ENCODE data around the gene GATB.

- TF ChIP-seq ATF2 (tag by site-specific recombination; IDR thresholded peaks at IDR 0.05; ENCODE audit: low read depth), result no peak
- no peak for TF ChIP-seq ZNF423 (tag by site-specific recombination; IDR thresholded peaks at IDR 0.05)
- TF ChIP-seq CTCF (tag by site-specific recombination; IDR thresholded peaks at IDR 0.05), result 0 out of 2 replicates have a peak, but pooled peaks have one; percentile 54
- TF ChIP-seq ZNF169 (tag by site-specific recombination; IDR thresholded peaks at IDR 0.05), result no peak
- no peak for TF ChIP-seq ZNF292 (tag by site-specific recombination; IDR thresholded peaks at IDR 0.05; ENCODE audit: borderline replicate concordance, low read depth)
- no peak for TF ChIP-seq ZSCAN16 (tag by site-specific recombination; IDR thresholded peaks at IDR 0.05)
- TF ChIP-seq ZNF530 (tag by site-specific recombination; IDR thresholded peaks at IDR 0.05; ENCODE audit: low read depth), result no peak
- TF ChIP-seq ZNF2 (tag by site-specific recombination; IDR thresholded peaks at IDR 0.05), result no peak
- peak; percentile 69 for TF ChIP-seq KLF16 (tag by site-specific recombination; IDR thresholded peaks at IDR 0.05)
- no peak for TF ChIP-seq ZBTB7A (tag by site-specific recombination; IDR thresholded peaks at IDR 0.05; ENCODE audit: low read depth)
- TF ChIP-seq ZNF248 (tag by site-specific recombination; IDR thresholded peaks at IDR 0.05), result no peak
- TF ChIP-seq PRDM1 (tag by site-specific recombination; IDR thresholded peaks at IDR 0.05), result no peak
- no peak for TF ChIP-seq HOXC10 (CRISPR knock-in tag; IDR thresholded peaks at IDR 0.05)
Observed at GRCh38 chr4:151760712-151761661, at the start of gene GATB.

Measured in HEK293 (cell line).